Upper lobe of left lung (tissue), 4 donors: ENCODE results near the gene DYTN.

Experiments
- EP300 ChIP-seq, 4 donors: sonication (generic); formaldehyde crosslinking; IDR thresholded peaks; one replicate each; pipeline ENCODE4 v1.5.1; 2017; ENCODE audit warnings: antibody characterized with exemption in 4 of 4, control low read depth in 2 of 4
- POLR2A ChIP-seq, 4 donors: fragments of 450-650 bp; IDR thresholded peaks; one replicate each; pipeline ENCODE4 v1.5.1; 2016 to 2017; ENCODE audit warnings: antibody characterized with exemption in 4 of 4, mild to moderate bottlenecking in 2 of 4
- POLR2AphosphoS5 ChIP-seq, 2 donors: sonication (generic); formaldehyde crosslinking; IDR thresholded peaks; one replicate each; pipeline ENCODE4 v1.5.1; 2017; ENCODE audit warnings: antibody characterized with exemption in 2 of 2
- TF ChIP-seq, protein P1 (sequence below), 6 experiments: fragments of 450-650 bp in 4 of 6; fragments of 200-600 bp in 2 of 6; sonication (generic) in 2 of 6; IDR thresholded peaks; one replicate each; pipeline ENCODE4 v1.5.1; 2016 to 2019; ENCODE audit warnings: antibody characterized with exemption in 6 of 6

- TF ChIP-seq, protein P1, sequence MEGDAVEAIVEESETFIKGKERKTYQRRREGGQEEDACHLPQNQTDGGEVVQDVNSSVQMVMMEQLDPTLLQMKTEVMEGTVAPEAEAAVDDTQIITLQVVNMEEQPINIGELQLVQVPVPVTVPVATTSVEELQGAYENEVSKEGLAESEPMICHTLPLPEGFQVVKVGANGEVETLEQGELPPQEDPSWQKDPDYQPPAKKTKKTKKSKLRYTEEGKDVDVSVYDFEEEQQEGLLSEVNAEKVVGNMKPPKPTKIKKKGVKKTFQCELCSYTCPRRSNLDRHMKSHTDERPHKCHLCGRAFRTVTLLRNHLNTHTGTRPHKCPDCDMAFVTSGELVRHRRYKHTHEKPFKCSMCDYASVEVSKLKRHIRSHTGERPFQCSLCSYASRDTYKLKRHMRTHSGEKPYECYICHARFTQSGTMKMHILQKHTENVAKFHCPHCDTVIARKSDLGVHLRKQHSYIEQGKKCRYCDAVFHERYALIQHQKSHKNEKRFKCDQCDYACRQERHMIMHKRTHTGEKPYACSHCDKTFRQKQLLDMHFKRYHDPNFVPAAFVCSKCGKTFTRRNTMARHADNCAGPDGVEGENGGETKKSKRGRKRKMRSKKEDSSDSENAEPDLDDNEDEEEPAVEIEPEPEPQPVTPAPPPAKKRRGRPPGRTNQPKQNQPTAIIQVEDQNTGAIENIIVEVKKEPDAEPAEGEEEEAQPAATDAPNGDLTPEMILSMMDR (IDR thresholded peaks at IDR 0.05) = no peak
- TF ChIP-seq POLR2A (IDR thresholded peaks at IDR 0.05) (no peak), EP300 (IDR thresholded peaks at IDR 0.05) (no peak), POLR2AphosphoS5 (IDR thresholded peaks at IDR 0.05) (no peak)
Measured at GRCh38 chr2:206696910-206697309, 21.3 kb downstream of the DYTN start.
